HL-60 (cell line): Measurements from ENCODE around the gene UNC5C.

Experiments used
- CTCF ChIP-seq: IDR thresholded peaks from one replicate; pipeline ENCODE4 v1.5.1; 2011; ENCODE audit warnings: low read length, control low read depth, inconsistent platforms; ENCODE audit not compliant: insufficient read depth
- REST ChIP-seq: IDR thresholded peaks from 2 replicates; pipeline ENCODE4 v1.6.1; 2012; ENCODE audit warnings: low read depth; ENCODE audit not compliant: insufficient replicate concordance

GRCh38 chr4:95355021-95355420 lies 193.8 kb downstream of the UNC5C start:
- TF ChIP-seq CTCF (no peak), REST (no peak)
